Progenitor cell of endocrine pancreas (in vitro differentiated cells): ENCODE results near the gene CCL24. TPM values are rescaled to one million over a fixed set of nuclear protein-coding genes. Genes with fewer than 3 reads are reported as not detected.
"Not testable (repeated sequence)": the region's sequence is repeated elsewhere in the genome, so short reads cannot be mapped to it uniquely, and the experiment has no call there.

ENCODE experiments used
- DNase-seq: peaks from one replicate; pipeline ENCODE4 v3.0.0; 2021; ENCODE audit warnings: low spot score; ENCODE audit not compliant: unreplicated experiment
- H3K27ac Mint-ChIP-seq: 2 replicates; pipeline ENCODE4 v1.8.0; 2021; ENCODE audit warnings: mild to moderate bottlenecking, moderate library complexity, mixed read lengths
- H3K27me3 Mint-ChIP-seq: 2 replicates; pipeline ENCODE4 v1.8.0; 2021; ENCODE audit warnings: mixed read lengths
- H3K36me3 Mint-ChIP-seq: 2 replicates; pipeline ENCODE4 v1.8.0; 2022; ENCODE audit warnings: mixed read lengths; ENCODE audit not compliant: insufficient read depth
- H3K4me1 Mint-ChIP-seq: 2 replicates; pipeline ENCODE4 v1.8.0; 2021; ENCODE audit warnings: low read depth, mixed read lengths
- H3K4me3 Mint-ChIP-seq: 2 replicates; pipeline ENCODE4 v1.8.0; 2021; ENCODE audit warnings: low read depth, mild to moderate bottlenecking, moderate library complexity, mixed read lengths
- H3K9me3 Mint-ChIP-seq: 2 replicates; pipeline ENCODE4 v1.8.0; 2021; ENCODE audit warnings: low read depth, mixed read lengths
- total RNA-seq: library from RNA; stranded (reverse); gene quantifications from 2 replicates; pipeline ENCODE4 v1.2.1, GENCODE V29; 2021
- TF ChIP-seq, protein P1 (sequence below): fragments of 200-600 bp; sonication (generic); IDR thresholded peaks from one replicate; pipeline ENCODE4 v1.5.0; 2021; ENCODE audit warnings: antibody characterized with exemption, mild to moderate bottlenecking; ENCODE audit not compliant: unreplicated experiment

Gene CCL24
- total RNA-seq, 1 donor from 2014 or later: not detected

DNA sequence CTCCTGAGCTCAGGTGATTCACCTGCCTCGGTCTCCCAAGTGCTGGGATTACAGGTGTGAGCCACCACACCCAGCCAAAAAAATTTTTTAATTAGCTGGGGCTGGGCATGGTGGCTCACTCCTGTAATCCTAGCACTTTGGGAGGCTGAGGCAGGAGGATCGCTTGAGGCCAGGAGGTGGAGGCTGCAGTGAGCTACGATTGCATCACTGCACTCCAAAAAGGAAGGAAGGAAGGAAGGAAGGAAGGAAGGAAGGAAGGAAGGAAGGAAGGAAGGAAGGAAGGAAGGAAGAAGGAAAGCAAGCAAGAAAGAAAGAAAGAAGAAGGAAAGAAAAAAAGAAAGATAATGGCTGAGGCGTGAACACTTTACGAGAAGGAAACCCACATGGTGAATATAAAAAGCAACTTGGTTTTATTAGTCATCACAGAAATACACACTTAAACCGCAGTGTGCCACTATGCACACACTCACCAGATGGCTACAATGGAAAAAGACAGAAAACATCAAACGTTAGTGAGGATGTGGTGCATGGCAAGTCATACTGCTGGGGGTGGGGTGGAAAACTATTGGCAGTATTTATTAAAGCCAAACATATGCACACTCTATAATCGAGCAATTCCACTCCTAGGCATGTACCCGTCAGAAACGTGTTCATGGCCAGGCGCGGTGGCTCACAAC is 37.2 kb downstream of the CCL24 start:
- Mint-ChIP-seq H3K4me3 (no peak overlapping the region), H3K9me3 (no peaks in the 10 kb centered on the region), H3K4me1 (peaks cover 13% of the 10 kb centered on the region), H3K36me3 (no peaks in the 10 kb centered on the region), H3K27ac (no peak overlapping the region), H3K27me3 (peaks cover 24% of the 10 kb centered on the region)
- TF ChIP-seq, protein P1, sequence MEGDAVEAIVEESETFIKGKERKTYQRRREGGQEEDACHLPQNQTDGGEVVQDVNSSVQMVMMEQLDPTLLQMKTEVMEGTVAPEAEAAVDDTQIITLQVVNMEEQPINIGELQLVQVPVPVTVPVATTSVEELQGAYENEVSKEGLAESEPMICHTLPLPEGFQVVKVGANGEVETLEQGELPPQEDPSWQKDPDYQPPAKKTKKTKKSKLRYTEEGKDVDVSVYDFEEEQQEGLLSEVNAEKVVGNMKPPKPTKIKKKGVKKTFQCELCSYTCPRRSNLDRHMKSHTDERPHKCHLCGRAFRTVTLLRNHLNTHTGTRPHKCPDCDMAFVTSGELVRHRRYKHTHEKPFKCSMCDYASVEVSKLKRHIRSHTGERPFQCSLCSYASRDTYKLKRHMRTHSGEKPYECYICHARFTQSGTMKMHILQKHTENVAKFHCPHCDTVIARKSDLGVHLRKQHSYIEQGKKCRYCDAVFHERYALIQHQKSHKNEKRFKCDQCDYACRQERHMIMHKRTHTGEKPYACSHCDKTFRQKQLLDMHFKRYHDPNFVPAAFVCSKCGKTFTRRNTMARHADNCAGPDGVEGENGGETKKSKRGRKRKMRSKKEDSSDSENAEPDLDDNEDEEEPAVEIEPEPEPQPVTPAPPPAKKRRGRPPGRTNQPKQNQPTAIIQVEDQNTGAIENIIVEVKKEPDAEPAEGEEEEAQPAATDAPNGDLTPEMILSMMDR: no peak
- DNase-seq: no peak

DNA sequence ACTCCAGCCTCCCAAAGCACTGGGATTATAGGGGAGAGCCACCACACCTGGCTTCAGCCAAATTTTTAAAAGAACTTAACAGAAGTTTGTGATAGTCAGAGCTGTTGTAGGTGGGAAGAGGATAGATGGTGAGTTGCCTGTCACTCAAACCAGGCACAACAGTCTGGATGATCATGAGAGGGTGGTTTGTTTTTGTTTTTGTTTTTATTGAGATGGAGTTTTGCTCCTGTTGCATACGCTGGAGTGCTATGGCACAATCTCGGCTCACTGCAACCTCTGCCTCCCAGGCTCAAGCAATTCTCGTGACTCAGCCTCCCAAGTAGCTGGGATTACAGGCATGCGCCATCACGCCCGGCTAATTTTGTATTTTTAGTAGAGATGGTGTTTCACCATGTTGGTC is 39.6 kb downstream of the CCL24 start:
- not testable (repeated sequence) for H3K9me3 Mint-ChIP-seq, H3K27ac Mint-ChIP-seq, DNase-seq, H3K4me3 Mint-ChIP-seq, H3K27me3 Mint-ChIP-seq, H3K36me3 Mint-ChIP-seq, H3K4me1 Mint-ChIP-seq

DNA sequence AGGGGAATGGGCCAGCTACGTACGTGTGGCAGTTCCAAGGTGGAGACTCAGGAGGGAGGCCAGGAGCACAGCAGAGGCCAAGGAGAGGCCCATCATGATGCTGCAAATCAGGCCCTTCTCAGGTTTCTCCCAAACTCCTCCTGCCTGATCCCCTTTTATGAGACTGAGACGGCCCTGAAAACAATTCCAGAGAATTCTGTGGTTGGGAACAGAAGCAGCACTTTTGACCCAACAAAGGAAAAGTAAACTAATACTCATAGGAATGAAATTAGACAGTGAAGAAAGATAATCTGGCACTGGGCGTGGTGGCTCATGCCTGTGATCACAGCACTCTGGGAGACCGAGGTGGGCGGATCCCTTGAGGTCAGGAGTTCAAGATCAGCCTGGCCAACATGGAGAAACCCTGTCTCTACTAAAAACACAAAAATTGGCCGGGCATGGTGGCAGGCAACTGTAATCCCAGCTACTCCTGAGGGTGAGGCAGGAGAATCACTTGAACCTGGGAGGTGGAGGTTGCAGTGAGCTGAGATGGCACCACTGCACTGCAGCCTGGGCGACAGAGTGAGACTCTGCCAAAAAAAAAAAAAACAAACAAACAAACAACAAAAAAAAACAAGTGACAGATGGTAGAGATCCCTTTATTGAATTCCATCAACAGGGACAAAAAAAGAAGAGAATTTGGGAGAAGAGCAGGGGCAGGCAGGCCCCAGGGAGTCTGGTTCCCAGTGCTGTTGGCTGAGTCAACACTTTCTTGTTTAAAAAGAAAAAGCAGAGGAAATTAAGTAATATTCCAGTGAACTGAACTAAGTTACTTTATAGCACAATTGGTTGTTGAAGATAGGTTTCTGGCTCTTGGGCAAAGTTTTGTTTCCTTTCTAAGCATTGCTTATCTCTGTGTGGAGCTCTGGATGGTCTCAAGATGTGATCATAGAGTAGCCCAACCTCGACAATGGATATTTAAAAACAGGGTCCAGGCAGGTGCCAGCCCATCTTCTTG is 41.2 kb downstream of the CCL24 start, which contains the start of gene CCL26:
CCL26 (minus strand) TSS at position 131 of the 997 bp plus-strand sequence; CDS start at position 96, 35 bp downstream.
- TF ChIP-seq, protein P1: no peak
- Mint-ChIP-seq H3K36me3 (no peaks in the 10 kb centered on the region), H3K9me3 (no peaks in the 10 kb centered on the region), H3K4me1 (no peaks in the 10 kb centered on the region), H3K4me3 (no peak within 1 kb of the TSS), H3K27me3 (no peaks in the 10 kb centered on the region), H3K27ac (no peak within 1 kb of the TSS)
- no peak for DNase-seq

DNA sequence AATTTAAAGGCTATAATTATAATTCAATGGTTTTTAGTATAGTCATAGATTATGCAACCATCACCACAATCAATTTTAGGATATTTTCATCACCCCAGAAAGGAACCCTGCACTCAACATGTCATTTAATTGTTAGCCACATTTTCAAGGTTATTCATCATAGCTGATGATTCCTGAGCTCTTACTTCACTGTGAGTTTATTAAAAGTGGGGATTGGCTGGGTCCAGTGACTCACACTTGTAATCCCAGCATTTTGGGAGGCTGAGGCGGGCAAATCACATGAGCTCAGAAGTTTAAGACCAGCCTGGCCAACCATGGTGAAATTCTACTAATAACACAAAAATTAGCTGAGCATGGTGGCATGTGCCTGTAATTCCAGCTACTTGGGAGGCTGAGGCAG is 42.4 kb downstream of the CCL24 start:
- DNase-seq: no peak
- TF ChIP-seq, protein P1: no peak
- H3K27ac Mint-ChIP-seq: no peak overlapping the region
- H3K27me3 Mint-ChIP-seq: no peaks in the 10 kb centered on the region
- no peaks in the 10 kb centered on the region for H3K36me3 Mint-ChIP-seq
- H3K4me1 Mint-ChIP-seq: no peaks in the 10 kb centered on the region
- H3K9me3 Mint-ChIP-seq: no peaks in the 10 kb centered on the region
- H3K4me3 Mint-ChIP-seq: no peak overlapping the region

DNA sequence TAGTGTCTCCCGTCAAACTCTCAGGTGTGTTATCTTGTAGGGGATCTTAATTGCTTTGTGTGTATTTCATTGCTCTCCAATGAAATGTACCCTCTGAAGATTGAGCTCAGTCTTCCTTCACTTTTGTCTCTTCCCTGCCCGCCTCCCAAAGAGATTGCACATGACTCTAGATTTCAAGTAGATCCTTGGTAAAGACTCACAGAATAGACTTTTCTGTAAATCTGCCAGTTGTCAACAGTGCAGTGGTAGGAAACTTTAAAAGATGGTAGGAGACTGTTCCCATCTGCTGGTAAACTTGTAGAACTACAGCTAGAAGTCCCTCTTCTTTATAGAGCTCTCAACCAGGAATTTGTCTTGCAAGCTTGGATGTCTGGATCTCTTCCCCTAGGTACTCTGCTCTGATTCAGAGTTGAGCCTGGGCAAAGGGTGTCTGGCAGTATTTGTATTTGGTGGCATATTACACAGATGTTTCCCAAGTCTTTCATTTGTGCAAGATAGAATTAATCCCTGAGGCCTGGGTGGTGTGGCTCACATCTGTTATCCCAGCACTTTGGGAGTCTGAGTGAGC is 51.2 kb downstream of the CCL24 start:
- no peak for DNase-seq
- Mint-ChIP-seq H3K4me3 (no peak overlapping the region), H3K9me3 (no peaks in the 10 kb centered on the region), H3K27ac (no peak overlapping the region), H3K27me3 (no peaks in the 10 kb centered on the region), H3K4me1 (peaks cover 2% of the 10 kb centered on the region), H3K36me3 (no peaks in the 10 kb centered on the region)
- TF ChIP-seq, protein P1: peak; percentile 73

DNA sequence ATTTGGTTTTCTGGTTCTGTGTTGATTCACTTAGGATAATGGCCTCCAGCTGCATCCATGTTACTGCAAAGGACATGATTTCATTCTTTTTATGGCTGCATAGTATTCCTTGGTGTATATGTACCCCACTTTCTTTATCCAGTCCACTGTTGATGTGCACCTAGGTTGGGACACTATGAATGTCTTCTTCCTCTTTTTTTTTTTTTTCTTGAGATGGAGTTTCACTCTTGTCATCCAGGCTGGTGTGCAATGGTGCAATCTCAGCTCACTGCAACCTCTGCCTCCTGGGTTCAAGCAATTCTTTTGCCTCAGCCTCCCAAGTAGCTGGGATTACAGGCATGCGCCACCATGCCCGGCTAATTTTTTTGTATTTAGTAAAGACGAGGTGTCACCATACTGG is 51.8 kb downstream of the CCL24 start:
- H3K4me3 Mint-ChIP-seq, H3K4me1 Mint-ChIP-seq, H3K27ac Mint-ChIP-seq, H3K9me3 Mint-ChIP-seq, H3K27me3 Mint-ChIP-seq, DNase-seq, H3K36me3 Mint-ChIP-seq: not testable (repeated sequence)
